ENCODE measurements around the gene ITPR1.

The ITPR1 gene

DNA sequence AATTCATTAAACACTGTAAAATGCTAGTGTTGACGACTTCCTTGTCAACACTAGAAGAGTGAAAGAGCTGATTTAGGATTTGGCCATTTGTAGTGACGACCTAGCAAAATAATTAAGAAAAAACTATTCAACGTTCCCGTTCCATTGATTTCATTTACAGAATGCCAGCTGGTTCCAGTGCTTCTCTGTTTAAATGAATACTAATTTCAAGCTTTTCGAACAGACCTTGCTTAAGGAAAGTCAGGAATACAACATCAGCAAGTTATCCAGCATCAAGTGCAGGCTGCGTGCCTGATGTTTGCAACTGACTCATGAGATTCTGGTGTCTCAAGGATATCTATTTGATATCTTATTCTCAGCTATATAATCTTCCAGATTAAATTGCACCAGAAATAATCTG is 387.7 kb downstream of the ITPR1 start:
- DNase-seq, result no peak

DNA sequence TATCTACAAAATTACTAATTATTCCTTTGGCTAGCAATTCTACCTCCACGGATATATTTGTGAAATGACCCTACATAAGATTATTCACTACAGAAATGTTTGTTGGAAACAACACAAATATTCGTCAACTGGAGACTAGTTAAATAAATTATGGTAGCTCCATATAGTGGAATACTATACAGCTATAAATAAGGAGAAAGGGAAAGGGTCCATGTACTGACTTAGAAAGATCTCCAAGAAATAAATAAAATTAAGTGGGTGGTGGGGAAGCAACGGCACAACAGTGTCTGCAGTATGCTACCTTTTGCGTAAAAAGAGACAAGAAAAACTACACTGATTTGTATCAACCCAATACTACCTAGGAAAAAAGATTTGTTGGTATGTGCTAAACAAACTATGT is 389.4 kb downstream of the ITPR1 start:
- no peak for DNase-seq

DNA sequence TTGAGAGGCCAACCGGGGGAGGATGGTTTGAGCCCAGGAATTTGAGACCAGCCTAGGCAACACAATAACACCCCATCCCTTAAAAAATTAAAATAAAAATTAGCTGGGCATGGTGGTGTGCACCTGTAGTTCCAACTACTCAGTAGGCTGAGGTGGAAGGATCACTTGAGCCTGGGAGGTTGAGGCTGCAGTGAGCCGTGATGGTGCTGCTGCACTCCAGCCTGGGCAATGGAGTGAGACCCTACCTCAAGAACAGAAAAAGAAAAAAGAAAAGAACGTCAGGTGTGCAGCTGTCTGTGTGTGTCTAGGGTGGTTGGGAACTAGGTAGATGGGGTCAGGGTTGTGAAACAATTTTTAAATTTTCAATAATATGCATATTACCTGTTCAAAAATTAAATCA is 389.9 kb downstream of the ITPR1 start:
- DNase-seq, result no peak

DNA sequence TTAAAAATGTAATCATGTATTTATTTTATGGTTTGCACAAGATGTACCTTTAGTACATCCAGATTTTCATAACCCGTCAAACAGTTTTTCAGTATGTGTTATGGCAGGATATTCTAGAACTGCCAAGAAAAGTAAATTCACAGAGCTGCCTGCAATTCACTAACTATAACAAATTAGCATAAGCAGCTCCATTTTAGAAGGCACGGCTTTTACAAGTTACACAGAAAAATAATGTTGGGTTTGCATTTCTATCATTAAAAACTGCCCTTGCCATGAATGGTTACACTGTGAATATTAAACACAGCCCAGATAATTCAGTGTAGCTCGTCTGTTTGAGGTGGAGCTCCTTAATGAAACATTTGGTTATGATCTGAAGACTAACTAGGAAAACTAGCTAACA is 391.7 kb downstream of the ITPR1 start:
- DNase-seq, result no peak

DNA sequence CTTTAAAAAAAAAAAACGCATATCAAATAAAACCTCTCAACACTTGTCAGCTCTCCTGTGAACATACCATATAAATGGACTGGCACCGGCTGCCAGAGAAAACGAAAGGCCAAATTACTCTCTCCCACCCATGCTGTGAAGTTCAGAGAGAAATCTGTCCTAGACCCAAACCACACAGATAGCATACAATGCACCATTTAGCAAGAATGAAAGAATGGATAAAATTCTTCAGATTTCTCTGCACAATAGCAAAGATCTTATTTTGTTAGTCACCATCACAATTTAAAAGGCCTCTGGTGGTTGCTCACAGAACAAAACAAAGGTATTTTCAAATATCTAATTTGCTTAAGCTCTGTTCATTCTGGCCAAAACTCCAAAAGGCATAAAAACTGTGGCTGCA is 392.2 kb downstream of the ITPR1 start:
- DNase-seq, result no peak

DNA sequence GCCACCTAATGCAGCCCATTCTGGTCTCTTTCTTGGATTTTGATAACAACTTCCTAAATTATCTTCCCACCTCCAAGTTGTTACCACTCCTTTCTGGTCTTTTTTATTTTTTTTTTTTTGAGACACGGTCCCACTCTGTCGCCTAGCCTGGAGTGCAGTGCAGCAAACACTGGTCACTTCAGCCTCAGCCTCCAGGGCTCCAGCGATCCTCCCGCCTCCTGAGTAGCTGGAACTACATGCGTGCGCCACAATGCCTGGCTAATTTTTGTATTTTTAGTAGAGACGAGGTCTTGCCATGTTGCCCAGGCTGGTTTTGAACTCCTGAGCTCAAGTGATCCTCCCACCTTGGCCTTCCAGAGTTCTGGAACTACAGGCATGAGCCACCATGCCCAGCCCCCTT is 393.3 kb downstream of the ITPR1 start:
- DNase-seq, result no peak

DNA sequence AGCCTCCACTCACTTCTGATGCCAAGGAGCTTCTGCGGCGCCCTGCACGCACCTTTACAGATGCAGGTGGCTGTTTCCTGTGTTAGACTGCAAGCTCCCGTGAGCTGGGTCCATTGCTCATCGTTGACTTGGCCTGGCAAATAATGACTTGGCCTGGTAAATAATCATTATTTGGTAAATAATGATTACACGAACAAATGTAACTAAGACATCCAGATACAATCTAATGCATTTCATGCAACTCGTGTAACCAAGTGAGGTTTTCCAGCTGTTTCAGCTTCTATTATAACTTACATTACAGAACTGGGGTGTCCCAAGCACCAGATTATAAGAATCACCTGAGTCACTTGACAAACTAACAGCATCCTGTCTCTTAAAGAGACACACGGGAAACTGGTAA is 394.0 kb downstream of the ITPR1 start:
- DNase-seq, result no peak

DNA sequence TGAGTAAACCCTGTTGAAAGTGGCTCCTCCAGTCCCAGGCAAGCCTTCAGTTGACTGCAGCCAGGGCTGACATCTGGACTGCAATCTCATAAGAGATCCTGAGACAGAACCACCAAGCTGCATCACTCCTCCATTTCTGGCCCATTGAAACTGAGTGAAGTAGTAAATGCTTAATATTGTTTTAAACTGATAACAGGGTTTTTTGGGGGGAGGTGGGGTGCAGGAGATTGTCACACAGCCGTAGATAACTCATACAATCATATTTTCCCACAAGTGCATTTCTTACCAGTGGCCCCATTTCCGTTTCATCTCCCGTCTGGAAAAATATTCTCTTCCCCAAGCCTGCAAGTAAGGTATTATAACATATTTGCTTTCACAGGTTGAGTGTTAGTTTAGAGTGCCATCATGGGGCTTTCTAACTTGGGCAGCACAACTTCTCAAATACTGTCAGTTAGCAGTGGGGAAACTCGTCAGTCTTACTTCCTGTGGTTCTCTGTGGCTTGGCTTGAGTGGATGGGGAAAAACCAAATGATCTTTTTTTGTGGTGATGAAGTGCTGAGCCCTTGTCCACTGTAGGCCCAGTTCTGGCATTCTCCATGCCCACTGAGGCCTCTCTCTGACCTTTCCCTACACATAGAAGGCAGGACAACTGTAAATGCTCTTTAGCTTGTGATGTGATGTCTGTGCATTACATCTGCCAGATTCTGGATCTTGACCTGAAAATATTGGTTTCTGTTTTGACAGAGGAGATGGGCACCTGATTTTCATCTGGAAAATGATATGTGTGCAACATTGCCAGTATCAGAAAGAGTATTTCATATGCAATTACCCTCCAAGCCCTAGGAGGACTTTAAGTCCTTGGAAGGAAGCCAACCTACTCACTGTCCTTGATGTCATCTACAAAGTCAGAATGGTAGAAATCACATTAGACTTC is 396.0 kb downstream of the ITPR1 start:
- DNase-seq, result peak; percentile 34

DNA sequence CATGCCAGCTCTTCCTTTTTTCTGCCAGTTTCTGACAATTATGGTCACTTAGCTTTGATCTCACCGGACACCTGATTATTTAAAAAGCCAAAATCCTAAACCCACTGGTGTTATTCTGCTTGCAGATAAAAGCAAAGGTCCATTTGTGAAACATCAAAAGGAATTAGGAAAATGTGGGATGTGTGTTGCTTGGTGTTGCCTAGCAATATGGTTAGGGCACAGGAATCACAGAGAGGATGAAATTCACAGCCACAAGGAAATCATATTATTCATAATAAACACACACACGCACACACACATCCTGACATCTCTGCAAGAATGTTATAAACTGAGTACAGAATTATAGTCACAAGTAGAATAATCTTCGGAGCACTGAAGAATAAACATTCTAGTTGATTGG is 396.7 kb downstream of the ITPR1 start:
- no peak for DNase-seq

DNA sequence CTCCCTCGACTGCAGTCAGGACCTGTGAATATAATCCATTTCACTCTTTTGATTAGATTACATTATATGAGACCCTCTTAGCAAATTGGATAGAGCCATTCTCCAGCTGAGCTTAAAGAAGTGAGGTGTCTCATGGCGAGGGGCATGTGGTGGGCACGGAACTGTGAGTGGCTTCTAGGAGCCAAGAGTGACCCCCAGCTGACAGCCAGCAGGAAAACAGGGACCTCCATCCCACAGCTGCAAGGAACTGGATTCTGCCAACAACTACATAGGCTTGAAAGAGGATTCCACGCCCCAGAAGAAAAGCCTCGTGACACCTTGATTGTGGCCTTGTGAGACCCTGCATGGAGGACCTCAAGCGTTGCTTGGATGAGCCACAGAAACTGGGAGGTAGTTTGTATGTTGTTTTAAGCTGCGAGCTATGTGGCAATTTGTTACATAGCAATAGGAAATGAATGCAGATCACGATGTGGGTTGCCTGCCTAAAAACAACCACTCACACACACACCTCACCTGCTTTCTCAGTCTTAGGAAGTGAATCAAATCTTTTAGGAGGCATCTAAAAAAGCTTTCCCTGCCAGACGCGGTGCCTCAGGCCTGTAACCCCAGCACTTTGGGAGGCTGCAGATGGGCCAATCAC is 401.9 kb downstream of the ITPR1 start:
- DNase-seq, result no peak

DNA sequence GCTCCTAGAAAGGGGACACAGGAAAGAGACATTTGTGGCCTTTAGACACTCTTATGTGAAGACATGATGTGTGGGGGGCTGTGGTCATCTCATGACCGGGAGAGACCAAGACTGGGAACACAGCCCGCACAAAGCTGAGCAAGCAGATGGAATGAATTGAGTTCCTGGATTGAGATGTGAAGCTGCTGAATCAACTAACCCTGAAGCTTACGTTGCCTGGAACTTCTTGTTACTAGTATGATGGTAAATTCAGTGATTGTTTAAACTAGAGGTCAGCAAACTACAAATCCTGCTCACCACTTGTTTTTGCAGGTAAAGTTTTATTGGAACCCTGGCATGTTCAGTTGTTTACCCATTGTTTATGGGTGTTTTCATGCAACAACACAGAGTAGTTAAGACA is 402.7 kb downstream of the ITPR1 start:
- no peak for DNase-seq
